OCI-LY3 (cell line): ENCODE results near the gene GTF3C2.

Source experiments
- CTCF ChIP-seq: fragments of 200-600, 300-600 bp; sonication (generic); IDR thresholded peaks from 2 replicates; pipeline ENCODE4 v1.5.1; 2014; ENCODE audit warnings: antibody characterized with exemption, low read length, low read depth
- EZH2phosphoT487 ChIP-seq: fragments of 200-600 bp; shearing (Covaris generic); IDR thresholded peaks from 2 replicates; pipeline ENCODE4 v1.6.1; 2018; ENCODE audit warnings: antibody characterized with exemption, mixed run types, low read depth

DNA sequence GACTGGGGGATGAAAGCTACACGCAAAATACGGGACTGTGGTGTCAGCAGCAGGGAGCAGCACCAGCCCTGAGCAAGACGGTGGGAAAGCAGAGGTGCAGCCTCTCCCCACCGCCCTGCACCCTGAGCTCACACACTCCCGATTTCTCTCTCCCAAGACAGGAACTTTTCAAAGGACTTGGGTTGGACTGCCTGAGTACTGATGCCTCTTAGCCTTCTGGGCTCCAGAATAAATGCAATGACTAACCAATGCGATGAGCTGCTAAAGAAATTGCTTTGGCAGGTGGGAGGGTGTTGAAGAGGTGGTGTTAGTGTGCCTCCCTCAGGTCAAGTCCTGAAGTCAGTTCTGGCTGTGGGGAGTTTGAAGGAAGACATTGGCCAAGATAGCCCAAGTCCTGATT, 64.7 kb downstream of the GTF3C2 start:
- TF ChIP-seq CTCF, result peak; percentile 34
- no peak for TF ChIP-seq EZH2phosphoT487
